Measurements from ENCODE around the gene PI4KB.

DNA sequence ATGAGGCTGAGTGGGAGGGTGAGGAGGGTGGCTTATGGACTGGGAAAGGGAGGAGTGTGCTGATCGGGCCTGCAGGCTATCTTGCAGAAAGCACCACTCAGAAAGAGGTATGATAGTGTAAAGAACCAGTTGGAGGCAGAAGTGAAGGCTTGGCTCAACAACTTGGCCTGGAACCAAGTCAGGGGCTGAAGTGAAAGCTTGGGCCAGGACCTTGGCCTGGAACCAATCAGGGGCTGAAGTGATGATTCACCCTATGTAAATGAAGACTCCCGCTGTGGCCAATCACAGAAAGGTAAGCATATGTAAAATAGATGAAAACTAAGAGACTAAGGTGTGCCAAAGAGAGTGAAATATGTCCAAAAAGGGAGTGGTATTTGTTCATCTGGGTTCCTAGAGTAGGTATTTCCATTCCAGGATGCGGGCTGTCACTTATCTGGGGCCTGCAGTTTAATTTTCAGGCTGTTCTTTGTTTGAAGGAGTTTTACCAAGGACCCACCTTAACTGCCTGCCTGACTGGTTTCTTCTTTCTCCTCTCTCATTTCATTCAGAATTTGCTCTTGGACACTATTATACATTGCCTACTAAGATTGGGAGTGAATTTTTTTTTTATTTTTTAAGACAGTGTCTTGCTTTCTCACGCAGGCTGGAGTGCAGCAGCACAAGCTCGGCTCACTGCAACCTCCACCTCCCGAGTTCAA is 25.0 kb upstream of the PI4KB start:
- TF ChIP-seq, protein P1, sequence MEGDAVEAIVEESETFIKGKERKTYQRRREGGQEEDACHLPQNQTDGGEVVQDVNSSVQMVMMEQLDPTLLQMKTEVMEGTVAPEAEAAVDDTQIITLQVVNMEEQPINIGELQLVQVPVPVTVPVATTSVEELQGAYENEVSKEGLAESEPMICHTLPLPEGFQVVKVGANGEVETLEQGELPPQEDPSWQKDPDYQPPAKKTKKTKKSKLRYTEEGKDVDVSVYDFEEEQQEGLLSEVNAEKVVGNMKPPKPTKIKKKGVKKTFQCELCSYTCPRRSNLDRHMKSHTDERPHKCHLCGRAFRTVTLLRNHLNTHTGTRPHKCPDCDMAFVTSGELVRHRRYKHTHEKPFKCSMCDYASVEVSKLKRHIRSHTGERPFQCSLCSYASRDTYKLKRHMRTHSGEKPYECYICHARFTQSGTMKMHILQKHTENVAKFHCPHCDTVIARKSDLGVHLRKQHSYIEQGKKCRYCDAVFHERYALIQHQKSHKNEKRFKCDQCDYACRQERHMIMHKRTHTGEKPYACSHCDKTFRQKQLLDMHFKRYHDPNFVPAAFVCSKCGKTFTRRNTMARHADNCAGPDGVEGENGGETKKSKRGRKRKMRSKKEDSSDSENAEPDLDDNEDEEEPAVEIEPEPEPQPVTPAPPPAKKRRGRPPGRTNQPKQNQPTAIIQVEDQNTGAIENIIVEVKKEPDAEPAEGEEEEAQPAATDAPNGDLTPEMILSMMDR (IDR thresholded peaks at IDR 0.05), result no peak
- no peak for TF ChIP-seq POLR2A (IDR thresholded peaks at IDR 0.05)

Measured in lower leg skin (tissue), 3 donors.